GM19023 (cell line): ENCODE data around the gene MYO18A.
"Not testable (repeated sequence)": the region's sequence is repeated elsewhere in the genome, so short reads cannot be mapped to it uniquely, and the experiment has no call there.

Experiments
- ATAC-seq: cut with Tn5 transposase; IDR thresholded peaks from one replicate; pipeline ENCODE4 v1.9.1; 2021; ENCODE audit warnings: mild to moderate bottlenecking, moderate library complexity; ENCODE audit not compliant: unreplicated experiment

Gene MYO18A, protein sequence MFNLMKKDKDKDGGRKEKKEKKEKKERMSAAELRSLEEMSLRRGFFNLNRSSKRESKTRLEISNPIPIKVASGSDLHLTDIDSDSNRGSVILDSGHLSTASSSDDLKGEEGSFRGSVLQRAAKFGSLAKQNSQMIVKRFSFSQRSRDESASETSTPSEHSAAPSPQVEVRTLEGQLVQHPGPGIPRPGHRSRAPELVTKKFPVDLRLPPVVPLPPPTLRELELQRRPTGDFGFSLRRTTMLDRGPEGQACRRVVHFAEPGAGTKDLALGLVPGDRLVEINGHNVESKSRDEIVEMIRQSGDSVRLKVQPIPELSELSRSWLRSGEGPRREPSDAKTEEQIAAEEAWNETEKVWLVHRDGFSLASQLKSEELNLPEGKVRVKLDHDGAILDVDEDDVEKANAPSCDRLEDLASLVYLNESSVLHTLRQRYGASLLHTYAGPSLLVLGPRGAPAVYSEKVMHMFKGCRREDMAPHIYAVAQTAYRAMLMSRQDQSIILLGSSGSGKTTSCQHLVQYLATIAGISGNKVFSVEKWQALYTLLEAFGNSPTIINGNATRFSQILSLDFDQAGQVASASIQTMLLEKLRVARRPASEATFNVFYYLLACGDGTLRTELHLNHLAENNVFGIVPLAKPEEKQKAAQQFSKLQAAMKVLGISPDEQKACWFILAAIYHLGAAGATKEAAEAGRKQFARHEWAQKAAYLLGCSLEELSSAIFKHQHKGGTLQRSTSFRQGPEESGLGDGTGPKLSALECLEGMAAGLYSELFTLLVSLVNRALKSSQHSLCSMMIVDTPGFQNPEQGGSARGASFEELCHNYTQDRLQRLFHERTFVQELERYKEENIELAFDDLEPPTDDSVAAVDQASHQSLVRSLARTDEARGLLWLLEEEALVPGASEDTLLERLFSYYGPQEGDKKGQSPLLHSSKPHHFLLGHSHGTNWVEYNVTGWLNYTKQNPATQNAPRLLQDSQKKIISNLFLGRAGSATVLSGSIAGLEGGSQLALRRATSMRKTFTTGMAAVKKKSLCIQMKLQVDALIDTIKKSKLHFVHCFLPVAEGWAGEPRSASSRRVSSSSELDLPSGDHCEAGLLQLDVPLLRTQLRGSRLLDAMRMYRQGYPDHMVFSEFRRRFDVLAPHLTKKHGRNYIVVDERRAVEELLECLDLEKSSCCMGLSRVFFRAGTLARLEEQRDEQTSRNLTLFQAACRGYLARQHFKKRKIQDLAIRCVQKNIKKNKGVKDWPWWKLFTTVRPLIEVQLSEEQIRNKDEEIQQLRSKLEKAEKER (N-terminal part only)

DNA sequence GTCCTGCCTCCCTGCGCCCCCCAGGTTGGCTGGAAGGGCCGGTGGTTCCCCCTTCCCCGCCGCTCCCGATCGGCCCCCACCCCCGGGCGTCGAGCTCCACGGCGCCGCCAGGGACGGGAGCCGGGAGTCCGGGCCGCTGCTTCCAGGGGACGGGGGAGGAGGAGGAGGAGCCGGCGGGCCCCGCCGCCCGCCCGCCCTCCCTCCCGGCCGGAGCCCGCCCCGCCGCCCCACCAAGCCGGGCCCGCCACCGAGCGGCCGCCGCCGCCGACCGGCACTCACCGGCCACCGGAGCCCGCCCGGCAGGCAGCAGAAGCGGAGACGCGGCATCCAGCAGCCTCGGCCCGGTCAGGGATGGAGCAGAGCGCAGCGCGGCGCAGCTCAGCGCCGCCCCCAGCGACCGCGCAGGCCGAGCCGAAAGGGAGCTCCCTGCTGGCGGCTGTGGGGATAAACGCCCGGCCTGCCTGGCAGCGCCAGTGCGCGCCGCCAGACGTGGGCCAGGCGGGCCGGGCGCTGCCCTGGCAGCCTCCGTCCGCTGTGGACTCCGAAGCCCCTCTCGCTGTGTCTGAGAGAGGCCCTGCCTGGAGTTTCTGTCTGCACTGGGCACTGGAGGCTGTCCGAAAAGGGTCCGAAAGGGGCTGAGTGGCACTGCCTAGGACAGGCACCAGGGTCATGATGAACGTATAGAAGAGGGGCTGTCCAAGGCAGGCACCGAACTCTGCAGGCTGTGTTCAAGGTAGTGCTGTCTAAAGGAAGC, at the start of gene MYO18A:
Gene MYO18A (minus strand): TSS at position 365 of the 754 bp plus-strand sequence. CDS start 13,458 bp downstream, outside the sequence.
- ATAC-seq = peak; percentile 86

DNA sequence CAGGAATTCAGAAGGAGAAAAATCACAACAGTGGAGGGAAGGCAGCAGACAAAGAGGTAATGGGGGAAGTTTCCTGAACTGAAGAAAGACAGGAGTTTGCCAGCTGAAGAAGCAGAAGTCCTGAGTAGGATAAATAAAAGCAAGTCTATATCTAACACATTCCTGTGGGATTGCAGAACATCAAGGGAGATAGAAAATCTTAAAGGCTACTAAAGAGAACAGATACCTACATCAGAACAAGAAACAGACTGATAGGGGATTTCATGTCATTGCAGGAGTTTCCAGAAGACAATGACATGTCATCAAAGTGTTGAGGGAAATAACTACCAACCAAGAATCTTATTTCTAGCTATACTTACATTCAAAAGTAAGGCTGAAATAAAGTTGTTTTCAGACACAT, 45.2 kb upstream of the MYO18A start:
- no peak for ATAC-seq

DNA sequence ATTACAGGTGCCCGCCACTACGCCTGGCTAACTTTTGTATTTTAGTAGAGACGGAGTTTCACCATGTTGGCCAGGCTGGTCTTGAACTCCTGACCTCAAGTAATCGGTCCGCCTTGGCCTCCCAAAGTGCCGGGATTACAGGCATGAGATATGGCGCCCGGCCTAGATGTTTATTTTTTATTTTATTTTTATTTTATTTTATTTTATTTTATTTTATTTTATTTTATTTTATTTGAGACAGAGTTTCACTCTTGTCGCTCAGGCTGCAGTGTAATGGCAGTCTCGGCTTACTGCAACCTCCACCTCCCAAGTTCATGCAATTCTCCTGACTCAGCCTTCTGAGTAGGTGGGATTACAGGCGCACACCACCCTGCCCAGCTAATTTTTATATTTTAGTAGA, 41.1 kb upstream of the MYO18A start:
- ATAC-seq = not testable (repeated sequence)

DNA sequence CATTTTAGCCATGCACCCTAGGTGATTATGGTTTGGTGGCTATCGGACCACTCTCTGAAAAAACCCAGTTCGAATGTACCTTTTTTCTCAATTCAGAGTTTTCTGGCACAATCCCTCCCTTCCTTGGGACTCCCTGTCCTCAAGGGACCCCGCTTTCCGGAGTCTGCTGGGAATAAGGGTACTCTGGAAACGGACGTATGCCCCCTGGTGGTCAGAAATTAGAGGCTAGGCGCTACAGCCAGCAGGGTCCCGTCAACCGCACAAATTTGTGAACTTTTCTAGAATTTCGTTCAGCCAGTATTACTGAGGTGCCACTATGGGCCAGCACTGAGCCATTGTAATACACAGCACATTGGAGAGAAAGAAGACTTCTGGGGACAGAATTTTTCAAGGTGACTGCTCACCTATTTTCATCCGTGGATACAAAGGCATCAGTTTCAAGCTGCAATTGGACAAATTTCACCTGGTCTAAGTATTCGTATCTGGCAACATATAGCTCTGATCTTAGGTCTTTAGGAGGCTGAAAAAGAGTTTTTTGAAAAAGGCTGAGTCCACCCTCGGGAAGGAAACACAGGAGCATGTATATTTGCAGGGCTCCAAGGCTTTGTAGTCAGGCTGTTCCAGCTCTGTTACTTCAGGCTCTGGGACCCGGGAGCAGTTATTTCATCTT, 39.3 kb upstream of the MYO18A start:
- ATAC-seq = no peak

DNA sequence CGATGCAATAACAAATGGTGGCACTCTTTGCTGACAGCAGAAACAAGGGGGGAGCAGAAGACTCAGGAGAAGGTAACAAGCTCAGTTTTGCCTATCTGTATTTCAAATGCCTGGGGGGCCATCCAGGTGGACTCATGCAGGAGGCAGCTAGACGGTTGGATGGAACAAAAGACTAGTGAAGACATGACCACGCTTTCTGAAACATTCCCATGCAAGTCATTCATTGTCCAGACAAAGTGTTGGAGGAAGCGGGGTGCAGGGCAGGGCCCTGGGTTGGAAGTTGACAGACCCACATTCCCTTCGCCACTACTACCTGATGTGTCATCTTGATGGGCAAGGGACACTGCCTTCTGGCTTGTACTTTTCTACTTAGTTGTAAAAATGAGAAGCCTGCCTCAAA, 36.7 kb upstream of the MYO18A start:
- no peak for ATAC-seq

DNA sequence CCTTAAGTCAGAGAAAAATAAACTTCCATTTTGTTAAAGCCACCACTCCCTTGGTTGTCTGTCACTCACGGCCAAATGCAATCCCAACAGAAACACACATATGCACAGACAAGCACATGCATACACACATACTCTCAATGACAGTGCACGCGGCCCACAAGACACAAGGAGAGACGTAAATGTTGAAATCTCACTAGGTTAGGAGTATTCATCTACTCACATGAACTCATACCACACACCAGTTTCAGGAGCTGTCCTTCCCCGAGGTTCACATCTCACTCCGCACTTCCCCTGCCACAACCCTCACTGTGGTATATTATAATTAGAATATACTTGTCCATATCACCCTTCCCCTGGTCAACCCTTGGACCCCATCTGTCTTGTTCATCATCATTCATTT, 36.0 kb upstream of the MYO18A start:
- no peak for ATAC-seq

DNA sequence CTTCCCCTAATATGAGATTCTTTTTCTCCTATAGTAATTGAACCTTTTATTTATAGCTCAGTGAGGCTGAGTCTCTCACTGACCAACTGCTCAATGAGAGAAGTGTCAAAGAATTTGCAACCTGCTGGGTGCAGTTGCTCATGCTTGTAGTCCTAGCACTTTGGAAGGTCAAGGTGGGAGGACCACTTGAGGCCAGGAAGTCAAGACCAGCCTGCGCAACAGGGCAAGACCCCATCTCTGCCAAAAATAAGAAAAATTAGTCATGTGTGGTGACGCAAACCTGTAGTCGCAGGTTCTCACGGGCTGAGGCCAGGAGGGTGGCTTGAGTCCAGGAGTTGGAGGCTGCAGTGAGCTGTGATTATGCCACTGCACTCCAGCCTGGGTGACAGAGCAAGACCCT, 35.5 kb upstream of the MYO18A start:
- no peak for ATAC-seq

DNA sequence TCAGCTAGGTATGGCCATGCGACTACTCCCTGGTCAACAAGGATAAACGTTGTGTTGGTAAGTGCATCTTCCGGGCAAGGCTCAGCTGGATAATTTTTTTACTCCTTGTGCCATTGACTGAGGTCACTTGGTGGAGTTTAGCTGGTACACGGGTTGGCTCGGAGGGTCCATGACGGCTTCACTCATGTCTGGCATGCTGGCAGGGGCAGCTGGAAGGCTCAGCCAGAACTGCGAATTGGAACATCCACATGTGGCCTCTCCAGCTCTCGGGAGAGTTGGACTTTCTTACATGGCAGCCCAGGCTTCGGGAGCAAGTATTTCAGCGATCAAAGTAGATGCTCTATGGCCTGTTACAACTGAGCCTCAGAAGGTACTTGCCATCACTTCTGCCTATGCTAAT, 35.0 kb upstream of the MYO18A start:
- no peak for ATAC-seq

DNA sequence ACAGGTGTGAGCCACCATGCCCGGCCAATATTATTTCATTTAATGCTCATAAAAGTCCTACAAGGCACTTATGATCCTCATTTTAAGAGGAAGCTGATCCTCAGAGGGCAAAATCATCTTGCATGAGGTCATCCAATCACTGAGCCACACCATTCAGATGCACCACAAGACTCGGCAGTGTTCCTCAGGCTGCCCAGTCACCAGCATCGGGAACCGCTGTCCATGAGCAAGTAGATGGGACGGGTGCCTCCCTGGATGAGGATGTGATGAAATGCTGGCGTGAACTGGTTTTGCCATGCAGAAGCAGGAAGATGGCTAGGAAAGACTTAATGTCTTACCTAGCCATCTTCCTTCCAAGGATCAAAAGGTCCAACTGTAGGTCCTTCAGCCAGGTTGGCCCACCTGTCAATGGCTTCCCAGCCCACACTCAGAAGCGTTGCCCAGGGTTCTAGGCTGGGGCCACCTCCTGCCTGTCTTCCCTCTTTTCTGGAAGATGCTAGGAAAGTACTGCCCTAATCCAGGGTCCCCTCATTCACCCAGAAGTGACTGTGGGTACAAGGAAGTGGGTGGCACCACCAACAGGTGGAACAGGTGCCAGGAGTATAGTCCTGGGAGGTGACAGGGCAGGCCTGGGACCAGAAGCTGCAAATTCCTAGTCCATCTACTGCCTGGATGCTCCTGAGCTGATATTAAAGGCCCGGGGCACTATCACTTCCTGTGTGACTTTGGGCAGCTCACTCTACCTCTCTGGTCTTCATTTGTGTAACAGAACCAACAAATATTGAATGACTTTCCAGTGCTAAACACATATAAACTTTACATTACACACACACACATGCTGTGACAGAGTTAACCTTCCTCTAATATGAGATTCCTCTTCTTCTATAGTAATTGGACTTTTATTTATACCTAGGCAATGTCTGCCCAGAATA, 34.3 kb upstream of the MYO18A start:
- ATAC-seq = no peak

DNA sequence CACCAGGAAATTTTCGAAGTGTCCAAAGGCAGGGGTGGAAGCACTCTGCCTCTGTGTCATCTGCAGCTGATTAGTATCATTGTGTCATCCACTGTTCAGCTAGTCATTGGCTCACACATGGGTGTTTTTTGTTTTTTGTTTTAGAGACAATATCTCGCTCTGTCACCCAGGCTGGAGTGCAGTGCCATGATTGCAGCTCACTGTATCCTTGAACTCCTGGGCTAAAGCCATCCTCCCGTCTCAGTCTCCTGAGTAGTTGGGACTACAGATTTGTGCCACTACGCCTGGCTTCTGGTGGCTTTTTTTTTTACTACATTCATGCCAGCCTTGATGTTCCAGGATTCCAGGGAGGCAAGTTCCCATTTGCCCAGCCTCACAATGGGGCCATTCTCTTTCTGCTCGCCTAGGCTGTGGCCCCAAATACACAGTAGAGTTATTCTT, 32.5 kb upstream of the MYO18A start:
- no peak for ATAC-seq

- ATAC-seq = no peak
These were observed 32.0 kb upstream of the MYO18A start for GRCh38 chr17:29212094-29212631.

DNA sequence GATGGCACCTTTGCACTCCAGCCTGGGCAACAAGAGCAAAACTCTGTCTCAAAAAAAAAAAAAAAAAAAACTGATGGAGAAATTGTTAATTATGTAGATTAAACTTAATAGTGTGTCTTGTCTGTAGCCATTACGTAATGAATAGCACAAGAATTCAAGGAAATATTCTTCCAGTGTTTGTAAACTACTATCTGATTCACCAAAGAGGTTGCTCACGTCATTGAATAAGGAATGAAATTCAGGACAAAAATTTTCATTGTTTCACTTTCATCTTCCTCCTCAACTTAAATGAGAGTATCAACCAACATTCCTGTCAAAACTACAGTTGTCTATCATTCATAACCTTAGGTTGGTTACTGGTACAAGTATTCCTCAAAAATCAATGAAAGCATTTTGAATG, 30.7 kb upstream of the MYO18A start:
- no peak for ATAC-seq

DNA sequence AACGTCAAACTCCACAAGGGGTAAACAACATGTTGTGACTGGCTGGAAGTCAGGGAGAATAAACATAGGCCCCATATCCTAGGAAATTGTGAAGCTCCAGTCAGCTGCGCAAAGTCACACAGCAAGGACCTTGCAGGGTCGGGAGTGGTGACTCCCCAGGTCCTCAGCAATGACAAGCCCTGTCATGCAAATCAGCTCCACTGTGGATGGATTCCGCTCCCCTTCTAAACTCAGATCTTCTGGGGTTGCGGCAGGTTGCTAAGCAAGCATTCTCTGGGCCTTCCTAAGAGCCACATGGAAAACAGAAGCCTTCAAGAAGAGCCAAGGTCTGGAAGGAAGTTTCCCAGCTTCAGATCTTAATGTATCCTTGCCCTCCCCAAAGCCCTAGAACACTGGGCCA, 28.9 kb upstream of the MYO18A start:
- ATAC-seq = no peak

DNA sequence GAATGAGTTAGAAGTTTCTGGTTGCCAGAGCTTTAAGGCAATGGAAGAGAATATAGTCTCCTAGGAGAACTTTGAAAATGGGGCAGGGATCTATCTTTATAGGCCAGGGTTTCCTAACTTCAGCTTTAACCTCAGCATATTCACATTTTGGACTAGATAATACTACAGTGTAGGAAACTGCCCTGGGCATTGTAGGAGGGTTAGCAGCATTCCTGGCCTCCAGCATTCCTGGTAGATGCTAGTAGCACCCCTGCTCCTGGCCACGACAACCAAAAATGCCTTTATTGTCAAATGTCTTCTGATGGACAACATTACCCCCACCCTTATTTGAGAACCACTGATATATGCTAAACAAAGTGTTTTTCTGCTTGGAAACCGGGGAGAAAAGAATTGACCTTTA, 27.8 kb upstream of the MYO18A start:
- no peak for ATAC-seq

- ATAC-seq = no peak
These were observed 24.8 kb upstream of the MYO18A start for GRCh38 chr17:29205047-29205446.

DNA sequence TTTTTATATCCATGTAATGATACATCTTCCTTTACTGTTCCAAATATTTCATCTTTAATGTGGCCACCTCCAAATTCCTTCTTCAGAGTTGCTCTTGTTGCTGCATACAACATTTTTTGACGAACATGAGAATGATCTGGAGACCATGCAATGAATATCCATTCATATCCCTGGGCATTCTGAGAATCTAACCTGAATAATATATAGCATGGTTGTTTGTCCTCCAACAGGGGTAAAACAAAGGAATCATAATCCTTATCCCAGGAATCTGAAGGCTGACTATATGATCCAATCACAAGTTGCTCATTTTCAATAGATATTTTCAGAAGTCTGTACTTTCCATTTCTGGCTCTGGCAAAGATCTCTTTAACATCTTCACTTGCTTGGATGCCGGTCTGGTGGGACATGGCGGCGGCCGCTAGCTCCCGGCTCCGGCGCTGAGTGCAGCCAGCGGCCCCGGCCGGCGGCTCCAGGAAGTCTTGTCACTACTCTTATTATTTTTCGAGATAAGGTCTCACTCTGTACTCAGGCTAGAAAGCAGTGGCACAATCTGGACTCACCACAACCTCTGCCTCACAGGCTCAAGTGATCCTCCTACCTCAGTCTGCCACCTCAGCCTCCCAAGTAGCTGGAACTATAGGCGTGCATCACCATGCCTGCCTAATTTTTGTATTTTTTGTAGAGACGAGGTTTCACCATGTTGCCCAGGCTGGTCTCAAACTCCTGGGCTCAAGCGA, 24.0 kb upstream of the MYO18A start:
- ATAC-seq = not testable (repeated sequence)

DNA sequence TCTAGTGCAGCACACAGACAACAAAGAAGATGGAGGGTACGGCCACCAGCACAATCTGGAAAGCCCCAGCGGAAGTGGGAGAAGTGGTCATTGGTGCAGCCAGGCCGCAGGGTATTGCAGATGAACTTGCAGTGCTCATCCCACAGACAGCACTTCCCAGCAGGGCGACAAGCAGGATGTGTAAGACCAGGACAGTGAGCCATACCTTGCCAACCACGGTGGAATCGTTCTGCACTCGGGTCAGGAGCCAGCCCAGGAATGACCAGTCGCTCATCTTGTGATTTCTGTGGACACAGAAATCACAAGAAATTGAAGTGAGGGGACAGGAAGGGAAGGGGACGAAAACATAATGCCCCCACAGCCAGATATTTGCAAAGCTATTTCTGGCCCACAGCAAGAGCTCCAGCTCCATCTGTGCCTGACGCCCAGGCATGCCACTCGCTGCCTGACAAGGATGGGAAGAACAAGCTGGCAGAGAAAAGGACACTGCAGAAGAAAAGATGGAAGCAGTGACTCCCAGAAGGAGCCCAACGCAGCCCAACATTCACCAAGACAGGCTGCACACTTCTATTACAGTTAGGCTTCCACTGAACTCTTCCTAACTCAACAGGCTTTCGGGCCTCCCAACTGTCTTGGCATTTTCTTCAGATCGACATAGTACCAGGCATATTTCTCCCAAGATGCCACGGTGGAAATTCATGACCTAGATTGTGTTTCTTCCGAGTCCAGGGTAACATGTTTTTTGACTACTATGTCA, 17.5 kb upstream of the MYO18A start:
- no peak for ATAC-seq
